HepG2 (cell line): ENCODE results near the gene UCN2. TPM values are rescaled to one million over a fixed set of nuclear protein-coding genes. Genes with fewer than 3 reads are reported as not detected.
"Not testable (repeated sequence)": the region's sequence is repeated elsewhere in the genome, so short reads cannot be mapped to it uniquely, and the experiment has no call there.

Experiments used
- ATAC-seq: fragments of 200-7000 bp; cut with Tn5 transposase; 3 replicates; pipeline ENCODE4 v1.9.1; 2020; ENCODE audit warnings: mild to moderate bottlenecking, moderate library complexity
- BruUV-seq: library from RNA; stranded (reverse); fragments of 400-500 nt; replicated peaks from 2 replicates; lab custom pipeline; 2021; lab: Mats Ljungman, UMichigan
- CTCF ChIA-PET: fragments of 300-600 bp; formaldehyde crosslinking; extraction: SDS; loops from one replicate; lab custom pipeline; 2021; ENCODE audit warnings: low total read pairs, inconsistent platforms, low intra/inter-chr PET ratio; lab: Yijun Ruan, JAX
- POLR2A ChIA-PET: fragments of 350-600 bp; sonication (Branson Sonifier 250); formaldehyde crosslinking; loops from one replicate; lab custom pipeline; 2020; ENCODE audit warnings: antibody characterized with exemption, inconsistent platforms; lab: Yijun Ruan, JAX
- DNase-seq: peaks from one replicate; pipeline ENCODE4 v3.0.0-alpha.2; 2015; ENCODE audit warnings: low spot score
- FAIRE-seq: peaks from 3 replicates; lab custom pipeline; 2011; peaks lifted over from hg19 to GRCh38; lab: Jason Lieb, UNC
- H2AFZ ChIP-seq: one replicate; pipeline ENCODE4 v1.6.1; 2011; ENCODE audit warnings: low read length, inconsistent platforms
- H3K27ac ChIP-seq: fragments of 300-600 bp; 3 replicates; pipeline ENCODE4 v1.8.0; 2011; ENCODE audit warnings: mixed run types, mild to moderate bottlenecking, mixed read lengths, low read length, inconsistent platforms; ENCODE audit not compliant: insufficient read depth; ENCODE audit errors: extremely low read length
- H3K27me3 ChIP-seq, 2 experiments: fragments of 200-600 bp in 1 of 2; 2 replicates in 1 of 2; 3 replicates in 1 of 2; pipeline versions ENCODE4 v1.6.0 to v1.8.0; 2011; ENCODE audit warnings: low read length in 2 of 2, mild to moderate bottlenecking in 2 of 2, moderate library complexity in 2 of 2, inconsistent platforms in 1 of 2; ENCODE audit not compliant: insufficient read depth in 2 of 2, control insufficient read depth in 1 of 2
- H3K36me3 ChIP-seq, 2 experiments: fragments of 200-600 bp in 1 of 2; replicated peaks in 1 of 2; 2 replicates in 1 of 2; 3 replicates in 1 of 2; pipeline versions ENCODE4 v1.5.1 to v1.8.0; 2011; ENCODE audit warnings: low read length in 2 of 2, inconsistent platforms in 1 of 2; ENCODE audit not compliant: insufficient read depth in 2 of 2, control insufficient read depth in 1 of 2
- H3K4me1 ChIP-seq: 2 replicates; pipeline ENCODE4 v1.5.1; 2012; ENCODE audit warnings: low read length, inconsistent platforms; ENCODE audit not compliant: insufficient read depth
- H3K4me2 ChIP-seq: 2 replicates; pipeline ENCODE4 v1.6.0; 2011; ENCODE audit warnings: low read depth, low read length, inconsistent platforms
- H3K4me3 ChIP-seq, 3 experiments: fragments of 200-600 bp in 1 of 3; sonication (generic), shearing (Covaris generic) in 1 of 3; replicated peaks in 1 of 3; 2 replicates each; pipeline ENCODE4 v1.5.1; 2011 to 2016; ENCODE audit warnings: low read length in 3 of 3, inconsistent platforms in 2 of 3, low read depth in 2 of 3, mild to moderate bottlenecking in 2 of 3, control low read depth in 1 of 3, mixed read lengths in 1 of 3; ENCODE audit not compliant: insufficient read depth in 1 of 3
- H3K79me2 ChIP-seq: one replicate; pipeline ENCODE4 v1.6.1; 2011; ENCODE audit warnings: low read length, inconsistent platforms; ENCODE audit not compliant: insufficient read depth
- H3K9ac ChIP-seq: 2 replicates; pipeline ENCODE4 v1.6.0; 2011; ENCODE audit warnings: mild to moderate bottlenecking, low read depth, low read length, inconsistent platforms; ENCODE audit not compliant: insufficient read depth
- H3K9me3 ChIP-seq: 2 replicates; pipeline ENCODE4 v1.5.1; 2012; ENCODE audit warnings: mild to moderate bottlenecking, low read length
- H4K20me1 ChIP-seq: 2 replicates; pipeline ENCODE4 v1.6.0; 2011; ENCODE audit warnings: inconsistent platforms, mild to moderate bottlenecking, low read length, moderate library complexity; ENCODE audit not compliant: insufficient read depth
- HMGXB4 ChIP-seq, 2 experiments: sonication (generic) in 1 of 2; formaldehyde crosslinking in 1 of 2; IDR thresholded peaks; 2 replicates each; pipeline versions ENCODE4 v1.4.0 to v1.6.1; 2018 to 2020; ENCODE audit warnings: missing genetic modification reagents in 2 of 2, borderline replicate concordance in 1 of 2, low read depth in 1 of 2, mild to moderate bottlenecking in 1 of 2, missing biosample characterization in 1 of 2
- SSRP1 ChIP-seq: IDR thresholded peaks from 2 replicates; pipeline ENCODE4 v1.6.1; 2016; ENCODE audit warnings: control low read depth
- ZNF281 ChIP-seq: sonication (generic); formaldehyde crosslinking; IDR thresholded peaks from 2 replicates; pipeline ENCODE4 v1.4.0; 2020; ENCODE audit warnings: missing genetic modification reagents, borderline replicate concordance
- ZNF431 ChIP-seq: sonication (generic); formaldehyde crosslinking; IDR thresholded peaks from 2 replicates; pipeline ENCODE4 v1.9.0; 2022; ENCODE audit warnings: missing genetic modification reagents, low read depth, mild to moderate bottlenecking, borderline replicate concordance
- WGBS: methylation state at CpG from one replicate; pipeline ENCODE4 v1.1.6; 2017; ENCODE audit warnings: low lambda C conversion rate; 5-methylcytosine and 5-hydroxymethylcytosine counted together
- in situ Hi-C: cut with HindIII; loops from 2 replicates; pipeline ENCODE4 v1.10.0; 2017; ENCODE audit warnings: low pct_unique_long_range_greater_than_20kb; ENCODE audit not compliant: extremely low pct_ligation_motif_present
- intact Hi-C: fragments of 100-400 bp; cut with micrococcal nuclease; formaldehyde crosslinking; loops from one replicate; pipeline ENCODE4 v1.10.0; 2022; ENCODE audit not compliant: unreplicated experiment
- polyA plus RNA-seq, 8 experiments: library from polyadenylated mRNA; depleted of rRNA in 3 of 8; stranded (reverse) in 7 of 8; unstranded in 1 of 8; fragments of >200 nt; fragmentation: Illumina TruSeq in 4 of 8; extraction: Trizol in 4 of 8; gene quantifications; 2 replicates each; pipeline versions ENCODE4 v1.2.1 to v1.2.3, GENCODE V29; 2011 to 2016; ENCODE audit warnings: low read depth in 4 of 8, missing spikeins in 1 of 8, mixed read lengths in 1 of 8; ENCODE audit not compliant: insufficient read depth in 1 of 8
- total RNA-seq, 5 experiments: library from RNA; depleted of rRNA; stranded (reverse); fragments of >200 nt; fragmentation: Illumina TruSeq; extraction: Trizol; gene quantifications; 2 replicates each; pipeline ENCODE4 v1.2.3, GENCODE V29; 2016; ENCODE audit warnings: low read depth in 1 of 5

UCN2 gene
- total and polyA plus RNA-seq, 2 of the 13 experiments (the other 11 are each of a cell fraction or from before 2014, with no cell fraction given), result 0.07 to 1.5 TPM

GRCh38 chr3:48552111-48552951 lies 11.2 kb downstream of the UCN2 start (continued):
- TF ChIP-seq HMGXB4 (CRISPR knock-in tag; IDR thresholded peaks at IDR 0.05; ENCODE audit: borderline replicate concordance in 1 of 2, low read depth in 1 of 2), result no peak
- no peak for TF ChIP-seq ZNF281 (CRISPR knock-in tag)
- TF ChIP-seq SSRP1 (CRISPR knock-in tag), result no peak
- no peak for TF ChIP-seq ZNF431 (CRISPR knock-in tag)

GRCh38 chr3:48551651-48552050 lies 11.9 kb downstream of the UCN2 start:
- H4K20me1 ChIP-seq, result peaks cover 51% of the 10 kb centered on the region
- H2AFZ ChIP-seq, intact Hi-C loops, DNase-seq, BruUV-seq, H3K27me3 ChIP-seq, H3K27ac ChIP-seq, H3K9ac ChIP-seq, CTCF ChIA-PET, H3K4me3 ChIP-seq, H3K9me3 ChIP-seq, in situ Hi-C loops, FAIRE-seq, ATAC-seq: not testable (repeated sequence)
- peaks cover 70% of the 10 kb centered on the region for H3K4me1 ChIP-seq
- H3K36me3 ChIP-seq, result peaks cover 25 to 62% of the 10 kb centered on the region in 2 experiments; a peak in 4 of 5 replicates
- POLR2A ChIA-PET, result interaction anchor here (1.4 kb wide), 1 partner anchor 79 kb away, joined by 5 read pairs; no protein-coding TSS in a partner anchor
- H3K4me2 ChIP-seq, result peak overlapping the region; percentile 59; the same call in 1 of the 2 replicates
- peaks cover 60% of the 10 kb centered on the region for H3K79me2 ChIP-seq
- WGBS, result 97% methylated on average over 7 of the region's 7 CpGs
